Measurements from ENCODE around the gene ELMO2.

Gene ELMO2

DNA sequence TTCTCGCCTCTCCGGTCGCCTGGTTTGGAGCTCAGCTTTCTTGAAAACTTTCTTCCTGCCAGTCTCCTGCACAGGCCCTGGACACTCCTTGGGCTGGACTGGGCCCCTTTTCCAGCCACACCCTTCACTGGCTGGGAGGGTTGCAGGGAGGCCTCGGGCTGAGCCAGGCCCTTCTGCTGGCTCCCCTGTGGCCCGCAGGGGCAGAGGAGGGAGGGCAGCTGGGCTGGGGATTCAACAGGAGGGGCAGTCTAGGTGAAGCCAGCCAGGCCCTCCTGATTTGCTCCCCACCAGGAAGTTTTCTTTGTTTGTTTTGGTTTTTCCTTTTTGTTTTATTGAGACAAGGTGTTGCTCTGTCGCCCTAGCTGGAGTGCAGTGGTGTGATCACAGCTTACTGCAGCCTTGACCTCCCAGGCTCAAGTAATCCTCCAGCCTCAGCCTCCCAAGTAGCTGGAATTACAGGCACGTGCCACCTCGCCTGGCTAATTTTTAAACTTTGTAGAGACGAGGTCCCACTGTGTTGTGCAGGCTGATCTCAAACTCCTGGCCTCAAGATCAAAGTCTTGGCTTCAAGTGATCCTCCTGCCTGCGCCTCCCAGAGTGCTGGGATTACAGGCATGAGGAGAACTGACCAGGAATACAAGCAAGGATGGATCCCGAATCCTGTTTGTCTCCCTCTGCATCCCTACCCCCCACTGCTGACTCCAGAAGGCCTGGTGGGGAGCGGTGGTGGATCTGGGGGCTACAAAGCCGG is 74.6 kb downstream of the ELMO2 start:
- DNase-seq: no peak

DNA sequence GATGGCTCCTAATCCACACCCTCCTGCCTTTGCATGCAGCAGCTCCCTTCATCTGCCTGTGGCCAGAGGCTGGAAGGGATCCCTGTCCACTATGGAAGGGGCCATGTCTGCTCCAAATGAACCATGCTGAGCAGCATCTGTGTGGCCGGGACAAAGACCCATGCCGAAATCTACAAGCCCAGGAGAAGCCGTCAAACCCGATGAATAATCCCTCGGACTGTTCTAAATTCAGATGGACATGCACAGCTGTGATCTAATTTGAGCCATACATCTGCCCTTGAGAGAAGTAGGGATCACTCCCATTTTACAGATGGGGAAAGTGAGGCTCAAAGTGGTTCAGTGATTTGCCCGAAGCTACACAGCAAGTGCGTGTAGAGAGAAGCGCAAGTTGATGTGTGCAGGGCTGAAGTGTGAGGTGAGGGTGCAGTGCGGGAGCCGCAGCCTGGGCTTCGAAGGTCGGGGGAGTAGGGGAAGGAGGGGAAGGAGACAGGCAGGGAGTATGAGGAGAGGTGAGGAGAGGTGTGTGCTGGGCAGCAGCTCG is 75.5 kb downstream of the ELMO2 start:
- DNase-seq: no peak

DNA sequence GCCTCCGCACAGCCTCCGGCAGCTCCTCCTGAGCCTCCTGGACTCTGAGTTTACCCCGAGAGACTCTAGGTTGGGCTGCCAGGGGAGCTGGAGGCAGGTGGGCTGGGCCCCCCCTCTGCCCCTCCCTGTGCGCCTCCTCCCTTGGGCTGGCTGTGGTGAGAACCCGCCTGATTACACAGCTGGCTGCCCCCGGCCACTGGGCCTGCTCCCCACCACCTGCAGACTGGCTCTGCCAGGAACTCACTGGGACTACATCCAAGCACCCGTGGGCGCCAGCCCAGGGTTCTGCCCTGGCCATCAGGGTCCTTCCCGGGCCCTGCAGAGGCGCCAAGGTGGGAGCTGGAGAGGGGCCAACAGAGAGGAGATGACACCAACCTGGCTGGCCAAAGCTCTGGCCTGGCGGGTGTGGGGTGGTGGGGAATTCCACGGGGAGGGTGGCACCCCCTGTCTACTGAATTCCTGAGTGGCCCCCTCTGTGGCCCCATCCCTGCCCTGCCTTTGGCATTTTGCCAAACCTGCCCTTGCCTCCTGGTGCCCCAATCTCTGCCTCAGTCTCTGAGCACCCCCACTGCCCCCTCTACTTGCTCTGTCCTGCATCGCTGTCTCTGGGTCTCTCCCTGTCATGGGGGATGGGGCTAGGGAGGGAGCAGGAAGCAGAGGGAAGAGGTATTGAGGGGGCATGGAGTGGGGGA is 76.2 kb downstream of the ELMO2 start:
- DNase-seq: no peak

DNA sequence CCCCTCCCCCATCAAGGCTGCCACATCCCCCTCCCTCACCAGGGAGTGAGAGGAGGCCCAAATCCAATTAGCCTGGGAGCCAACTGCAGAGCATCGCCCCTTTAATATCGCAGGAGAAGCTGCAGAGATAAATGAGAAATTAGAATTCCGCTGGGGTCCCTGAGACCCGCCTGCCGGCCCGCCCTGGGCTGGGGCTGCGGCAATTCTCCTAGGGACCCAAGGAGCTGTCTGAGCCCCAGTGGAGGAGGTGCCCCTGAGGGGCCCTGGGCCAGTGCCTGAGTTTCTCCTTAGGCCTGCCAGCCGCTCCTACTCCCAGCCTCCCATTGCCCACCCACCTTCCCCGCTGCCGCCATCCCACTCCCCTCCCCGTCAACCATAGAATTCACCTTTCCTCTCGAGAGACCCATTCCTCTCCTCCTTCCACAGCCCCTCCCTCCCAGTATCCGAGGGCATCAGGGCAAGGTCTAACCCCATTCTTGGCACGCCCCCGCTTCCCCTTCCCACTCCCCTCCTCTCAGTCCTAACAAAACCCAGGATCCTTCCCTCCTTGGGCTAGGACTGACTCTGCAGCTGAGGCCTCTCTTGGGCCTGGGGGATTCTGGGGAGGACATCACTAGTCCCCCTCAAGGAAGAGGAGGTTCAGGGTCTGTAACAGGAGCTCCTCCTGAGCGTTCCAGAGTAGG is 78.1 kb downstream of the ELMO2 start:
- no peak for DNase-seq

DNA sequence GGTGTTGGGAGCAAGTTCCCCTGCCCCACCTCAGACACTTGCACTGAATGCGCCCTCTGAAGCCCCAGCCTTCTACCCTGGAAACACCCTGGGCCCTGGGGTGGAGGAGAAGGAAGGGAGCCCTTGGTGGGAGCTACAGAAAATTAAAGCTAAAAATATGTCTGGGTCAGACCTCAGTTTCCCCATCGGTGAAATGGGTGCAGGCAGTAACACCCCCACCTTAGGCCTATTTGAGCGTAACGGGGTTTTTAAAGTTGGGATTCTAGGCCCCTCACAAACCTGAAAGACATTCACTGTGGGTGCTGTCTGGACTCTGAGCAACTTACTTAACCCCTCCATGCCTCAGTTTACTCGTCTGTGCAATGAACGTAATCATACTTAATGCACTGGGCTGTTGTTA is 78.9 kb downstream of the ELMO2 start:
- no peak for DNase-seq

DNA sequence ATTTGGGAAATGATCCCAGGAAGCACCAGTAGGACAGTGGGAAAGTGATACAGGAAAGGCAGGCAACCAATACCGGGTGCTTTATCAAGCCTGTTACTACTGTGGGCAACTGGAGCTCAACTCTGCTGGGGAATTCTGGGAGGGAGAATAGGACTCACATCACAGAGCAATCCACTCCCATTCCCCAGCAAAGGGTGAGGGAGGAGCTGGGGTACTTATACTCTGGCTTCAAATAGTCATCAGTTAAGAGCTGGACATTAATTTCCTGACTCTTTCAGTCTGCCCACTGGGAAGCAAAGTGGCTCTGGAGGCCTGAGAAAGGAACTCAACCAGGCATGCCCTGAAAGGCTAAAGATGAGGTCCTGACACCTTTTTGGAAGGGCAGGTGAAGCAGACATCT is 80.6 kb downstream of the ELMO2 start:
- no peak for DNase-seq

GRCh38 chr20:46324960-46325703 is 81.3 kb downstream of the ELMO2 start:
- DNase-seq: no peak

DNA sequence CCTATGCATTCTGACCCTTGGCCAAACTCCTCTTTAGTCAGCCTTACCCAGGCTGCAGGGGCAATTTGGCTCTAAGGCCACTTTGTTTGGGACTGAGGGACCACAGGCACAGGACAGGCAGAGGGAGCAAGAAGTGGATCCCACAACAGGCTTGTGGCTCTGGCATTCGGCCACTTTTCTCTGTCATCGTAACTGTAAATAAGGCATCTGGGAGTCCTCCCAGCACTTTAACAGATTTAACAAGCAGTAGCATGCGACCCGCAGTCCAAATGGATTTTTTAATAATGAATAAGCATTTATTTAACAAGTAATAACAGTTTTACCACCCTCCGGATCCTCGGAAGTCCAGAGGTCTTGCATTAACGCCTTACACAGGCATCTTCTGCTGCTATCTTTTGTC is 82.0 kb downstream of the ELMO2 start:
- no peak for DNase-seq

- DNase-seq: no peak
Observed at GRCh38 chr20:46323557-46323956, 82.9 kb downstream of the ELMO2 start.

DNA sequence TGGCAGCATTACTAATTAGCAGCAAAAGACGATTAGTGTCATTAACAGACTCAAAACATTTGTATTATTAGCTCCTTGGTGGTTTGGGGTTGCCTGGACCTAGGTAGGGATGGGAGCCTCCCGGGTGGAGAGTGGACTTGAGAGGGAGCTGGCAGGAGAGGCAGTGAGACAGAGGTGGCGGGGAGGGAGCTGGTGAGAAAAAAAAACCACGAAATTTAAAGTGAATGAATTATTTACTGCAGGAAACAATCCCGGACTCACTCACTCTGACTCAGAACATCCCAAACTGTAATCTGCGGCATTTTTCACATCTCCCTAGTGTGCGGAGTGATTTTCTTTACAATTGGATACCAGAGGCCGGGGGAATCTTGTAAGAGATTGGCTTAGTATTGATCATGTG is 83.8 kb downstream of the ELMO2 start:
- DNase-seq: no peak

DNA sequence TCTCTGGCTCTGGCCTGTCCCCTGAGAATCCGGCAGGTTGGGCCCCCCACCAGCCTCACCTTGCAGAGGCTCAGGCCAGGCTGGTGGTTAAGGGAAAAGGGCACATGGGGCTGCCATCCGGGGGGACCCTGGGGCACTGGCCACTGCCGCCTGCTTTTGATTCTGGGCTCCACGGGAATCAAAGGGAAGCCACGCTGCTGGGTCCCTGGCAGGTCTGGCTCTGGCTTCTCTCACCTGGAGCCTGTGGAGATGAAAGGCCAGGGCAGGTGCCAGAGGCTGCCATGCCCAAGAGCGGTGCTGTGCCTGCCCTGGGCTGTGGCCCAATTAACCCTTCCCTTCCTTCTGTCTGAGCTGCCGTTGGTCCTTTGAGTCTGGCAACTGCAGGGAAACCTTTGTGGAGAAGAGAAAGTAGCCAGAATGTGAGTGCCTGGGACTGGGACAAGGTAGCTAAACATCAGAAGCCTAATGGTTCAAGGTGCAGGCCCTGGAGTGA is 88.7 kb downstream of the ELMO2 start:
- DNase-seq: no peak

GRCh38 chr20:46316984-46317684 is 89.3 kb downstream of the ELMO2 start:
- DNase-seq: no peak
